ENCODE data around the gene FAAP20.

FAAP20 gene

GRCh38 chr1:2229911-2230731 lies 35.5 kb upstream of the FAAP20 start:
- DNase-seq (ENCODE audit: low read depth) = no peak

DNA sequence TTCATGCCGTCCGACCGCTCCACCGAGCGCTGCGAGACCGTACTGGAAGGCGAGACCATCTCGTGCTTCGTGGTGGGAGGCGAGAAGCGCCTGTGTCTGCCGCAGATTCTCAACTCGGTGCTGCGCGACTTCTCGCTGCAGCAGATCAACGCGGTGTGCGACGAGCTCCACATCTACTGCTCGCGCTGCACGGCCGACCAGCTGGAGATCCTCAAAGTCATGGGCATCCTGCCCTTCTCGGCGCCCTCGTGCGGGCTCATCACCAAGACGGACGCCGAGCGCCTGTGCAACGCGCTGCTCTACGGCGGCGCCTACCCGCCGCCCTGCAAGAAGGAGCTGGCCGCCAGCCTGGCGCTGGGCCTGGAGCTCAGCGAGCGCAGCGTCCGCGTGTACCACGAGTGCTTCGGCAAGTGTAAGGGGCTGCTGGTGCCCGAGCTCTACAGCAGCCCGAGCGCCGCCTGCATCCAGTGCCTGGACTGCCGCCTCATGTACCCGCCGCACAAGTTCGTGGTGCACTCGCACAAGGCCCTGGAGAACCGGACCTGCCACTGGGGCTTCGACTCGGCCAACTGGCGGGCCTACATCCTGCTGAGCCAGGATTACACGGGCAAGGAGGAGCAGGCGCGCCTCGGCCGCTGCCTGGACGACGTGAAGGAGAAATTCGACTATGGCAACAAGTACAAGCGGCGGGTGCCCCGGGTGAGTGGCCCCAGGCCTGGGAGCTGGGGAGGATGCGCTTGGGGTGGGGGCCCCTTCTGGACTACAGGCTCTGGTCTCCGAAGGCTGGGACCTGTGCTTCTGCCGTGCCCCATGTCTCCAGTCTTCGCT lies 34.7 kb upstream of the FAAP20 start:
- no peak for DNase-seq (ENCODE audit: low read depth)

DNA sequence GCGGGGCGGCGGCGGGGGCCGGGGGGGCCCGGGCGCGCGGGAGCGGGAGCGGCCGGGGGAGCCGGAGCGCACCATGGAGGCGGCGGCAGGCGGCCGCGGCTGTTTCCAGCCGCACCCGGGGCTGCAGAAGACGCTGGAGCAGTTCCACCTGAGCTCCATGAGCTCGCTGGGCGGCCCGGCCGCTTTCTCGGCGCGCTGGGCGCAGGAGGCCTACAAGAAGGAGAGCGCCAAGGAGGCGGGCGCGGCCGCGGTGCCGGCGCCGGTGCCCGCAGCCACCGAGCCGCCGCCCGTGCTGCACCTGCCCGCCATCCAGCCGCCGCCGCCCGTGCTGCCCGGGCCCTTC lies 34.1 kb upstream of the FAAP20 start:
- no peak for DNase-seq (ENCODE audit: low read depth)

- no peak for DNase-seq (ENCODE audit: low read depth)
Measured at GRCh38 chr1:2228157-2228594, 33.6 kb upstream of the FAAP20 start, which contains the start of gene SKI. Gene SKI, plus strand, starts transcription at chr1:2228319. Its CDS starts 448 bp downstream, at chr1:2228767.

DNA sequence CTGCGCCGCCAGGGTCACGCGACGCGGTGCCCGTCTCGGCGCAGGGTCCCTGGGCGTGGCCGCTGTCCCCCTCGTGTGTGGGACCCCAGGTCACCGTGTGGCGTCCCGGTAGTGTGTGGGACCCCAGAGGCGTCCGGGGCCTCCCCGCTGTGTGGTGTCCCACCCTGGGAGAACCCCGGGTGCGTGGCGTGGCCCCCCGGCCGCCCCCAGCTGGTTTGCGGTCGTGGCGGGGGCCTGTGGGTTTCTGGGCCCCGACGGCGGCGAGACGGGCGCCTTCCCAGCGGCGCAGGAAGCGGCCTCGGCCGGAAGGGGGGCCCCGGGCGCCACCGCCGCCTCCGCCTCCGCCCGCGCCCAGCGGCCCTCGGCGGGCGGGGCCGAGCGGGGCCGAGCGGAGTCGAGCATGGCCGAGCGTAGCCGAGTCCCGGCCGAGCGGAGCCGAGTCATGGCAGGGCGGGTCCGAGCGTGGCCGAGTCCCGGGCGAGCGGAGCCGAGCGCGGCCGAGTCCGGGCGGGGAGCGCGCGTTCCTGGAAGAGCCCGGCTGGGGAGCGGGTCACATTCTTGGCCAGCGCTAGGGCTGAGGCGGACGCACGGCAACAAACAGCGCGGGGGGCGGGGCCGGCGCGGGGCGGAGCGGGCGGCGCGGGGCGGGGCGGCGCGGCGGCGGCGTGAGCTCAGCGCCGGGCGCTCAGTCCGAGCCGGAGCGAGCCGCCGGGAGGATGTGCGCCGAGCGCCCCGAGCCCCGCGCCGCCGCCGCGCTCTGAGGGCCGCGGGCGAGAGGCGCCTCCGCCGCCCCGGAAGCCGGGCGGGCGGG lies 33.0 kb upstream of the FAAP20 start:
- peak; percentile 96 for DNase-seq (ENCODE audit: low read depth)

DNA sequence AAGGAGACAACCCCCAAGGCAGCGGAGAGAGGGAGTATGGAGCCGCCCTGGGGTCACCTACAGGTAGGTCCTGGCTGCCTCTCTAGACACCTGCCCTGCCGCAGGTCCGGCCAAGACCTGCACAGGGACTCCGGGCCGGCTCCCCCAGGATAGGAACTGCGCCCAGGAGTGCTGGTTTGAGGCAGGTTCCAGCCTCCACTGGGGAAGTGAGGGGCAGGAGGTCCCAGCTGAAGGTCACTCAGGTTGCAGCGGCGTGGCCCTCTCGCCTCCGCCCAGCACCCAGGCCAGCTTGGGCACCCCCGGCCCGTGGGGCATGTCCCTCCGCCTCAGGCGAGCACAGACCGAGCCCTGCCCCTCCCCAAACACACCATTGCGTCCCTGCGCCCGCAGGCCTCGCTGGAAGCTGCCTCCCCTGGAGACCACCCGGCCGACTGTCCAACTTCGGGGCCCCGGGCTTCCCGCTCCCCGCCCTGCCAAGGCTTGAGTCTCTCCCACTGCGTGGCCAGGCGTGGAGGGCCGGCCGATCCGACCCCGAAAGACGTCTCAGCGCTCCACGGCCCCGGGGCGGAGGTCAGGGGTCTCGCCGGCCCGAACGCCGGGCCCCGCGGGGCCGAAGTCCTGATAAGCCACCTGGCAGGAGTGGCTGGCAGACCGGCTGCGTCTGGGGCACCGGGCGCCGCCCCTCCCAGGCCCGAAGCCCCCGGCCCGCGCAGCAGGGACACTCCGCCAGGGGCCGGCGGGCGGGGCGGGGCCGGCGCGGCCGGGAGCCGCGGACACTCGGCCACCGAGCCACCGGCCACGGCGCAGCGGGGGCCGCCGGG lies 32.2 kb upstream of the FAAP20 start:
- no peak for DNase-seq (ENCODE audit: low read depth)

GRCh38 chr1:2224631-2225428 lies 30.3 kb upstream of the FAAP20 start:
- DNase-seq (ENCODE audit: low read depth) = no peak

DNA sequence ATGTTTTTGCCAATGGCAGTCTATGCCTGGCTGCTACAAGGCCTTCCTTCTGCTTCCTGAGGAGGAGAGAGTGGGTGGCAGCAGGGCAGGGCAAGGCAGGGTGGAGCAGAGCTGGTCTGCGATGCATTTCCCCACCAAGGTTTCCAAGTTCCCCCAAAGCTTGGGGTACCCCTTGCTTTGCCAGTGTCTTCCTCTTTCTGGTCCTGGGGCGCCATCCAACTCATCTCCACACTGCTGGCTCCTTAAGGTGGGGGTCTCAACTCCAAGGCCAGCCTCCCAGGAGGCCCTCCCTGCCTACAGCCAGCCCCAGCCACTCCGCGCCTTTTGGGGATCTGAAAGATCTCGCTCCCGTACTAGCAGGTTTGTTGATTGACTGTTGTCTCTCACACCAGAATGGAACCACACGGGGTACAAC lies 29.6 kb upstream of the FAAP20 start:
- DNase-seq (ENCODE audit: low read depth) = no peak

GRCh38 chr1:2221271-2221670 lies 26.7 kb upstream of the FAAP20 start:
- no peak for DNase-seq (ENCODE audit: low read depth)

DNA sequence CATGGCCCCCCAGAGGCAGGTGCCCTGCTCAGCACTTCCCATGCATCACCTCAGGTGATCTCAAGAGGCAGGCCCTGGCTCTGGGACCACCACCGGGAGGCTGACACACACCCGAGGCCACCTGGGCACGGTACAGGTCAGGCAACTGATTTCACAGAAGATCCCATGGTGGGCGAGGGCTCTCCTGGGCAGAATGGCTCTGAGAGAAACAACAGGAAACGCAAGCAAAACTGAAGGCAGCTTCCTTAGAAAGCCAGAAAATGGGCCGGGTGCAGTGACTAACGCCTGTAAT lies 22.1 kb upstream of the FAAP20 start:
- no peak for DNase-seq (ENCODE audit: low read depth)

DNA sequence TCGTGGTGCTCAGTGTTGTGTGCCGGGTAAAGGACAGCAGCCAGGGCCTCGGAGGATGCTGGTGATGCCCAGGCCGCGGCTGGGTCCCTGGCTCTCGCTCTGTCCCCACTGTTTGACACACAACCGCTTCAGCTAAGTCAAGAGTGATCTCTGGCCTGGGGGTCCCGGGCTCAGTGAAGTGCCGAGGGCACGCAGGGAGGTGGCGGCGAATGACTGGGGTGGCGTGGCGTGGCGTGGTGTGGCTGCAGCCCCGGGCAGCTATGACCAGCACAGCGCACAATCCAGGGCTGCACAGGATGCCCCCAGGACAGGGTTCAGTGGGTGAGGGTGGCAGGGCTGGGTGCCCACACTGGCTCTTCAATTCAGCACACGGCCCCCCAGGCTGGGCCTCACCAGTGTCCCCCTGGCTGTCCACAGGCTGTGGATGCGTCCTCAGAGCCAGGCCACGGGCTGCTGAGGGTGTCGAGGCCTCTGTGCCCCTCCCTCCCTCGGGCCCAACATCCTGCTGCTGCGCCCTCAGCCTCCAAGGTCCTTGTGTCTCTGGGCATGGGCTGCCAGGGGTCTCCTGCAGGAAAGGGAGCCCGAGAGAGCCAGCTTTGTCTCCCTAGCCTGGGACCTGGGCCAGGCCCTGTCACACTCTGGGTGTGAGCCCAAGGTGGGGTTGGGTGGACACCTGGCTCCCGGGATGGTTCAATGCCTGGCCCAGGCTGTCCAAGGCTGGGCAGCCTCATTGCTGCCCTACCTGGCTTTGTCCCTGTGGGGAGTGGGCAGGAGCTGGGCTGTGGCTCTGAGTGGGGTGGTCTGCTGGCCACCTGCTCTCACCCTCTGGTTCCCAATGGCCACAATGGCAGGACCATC lies 21.6 kb upstream of the FAAP20 start:
- DNase-seq (ENCODE audit: low read depth) = no peak

- DNase-seq (ENCODE audit: low read depth) = no peak
Measured at GRCh38 chr1:2215329-2215728, 20.8 kb upstream of the FAAP20 start.

GRCh38 chr1:2214541-2215241 lies 20.1 kb upstream of the FAAP20 start:
- DNase-seq (ENCODE audit: low read depth) = no peak

GRCh38 chr1:2213576-2214505 lies 19.3 kb upstream of the FAAP20 start:
- no peak for DNase-seq (ENCODE audit: low read depth)

DNA sequence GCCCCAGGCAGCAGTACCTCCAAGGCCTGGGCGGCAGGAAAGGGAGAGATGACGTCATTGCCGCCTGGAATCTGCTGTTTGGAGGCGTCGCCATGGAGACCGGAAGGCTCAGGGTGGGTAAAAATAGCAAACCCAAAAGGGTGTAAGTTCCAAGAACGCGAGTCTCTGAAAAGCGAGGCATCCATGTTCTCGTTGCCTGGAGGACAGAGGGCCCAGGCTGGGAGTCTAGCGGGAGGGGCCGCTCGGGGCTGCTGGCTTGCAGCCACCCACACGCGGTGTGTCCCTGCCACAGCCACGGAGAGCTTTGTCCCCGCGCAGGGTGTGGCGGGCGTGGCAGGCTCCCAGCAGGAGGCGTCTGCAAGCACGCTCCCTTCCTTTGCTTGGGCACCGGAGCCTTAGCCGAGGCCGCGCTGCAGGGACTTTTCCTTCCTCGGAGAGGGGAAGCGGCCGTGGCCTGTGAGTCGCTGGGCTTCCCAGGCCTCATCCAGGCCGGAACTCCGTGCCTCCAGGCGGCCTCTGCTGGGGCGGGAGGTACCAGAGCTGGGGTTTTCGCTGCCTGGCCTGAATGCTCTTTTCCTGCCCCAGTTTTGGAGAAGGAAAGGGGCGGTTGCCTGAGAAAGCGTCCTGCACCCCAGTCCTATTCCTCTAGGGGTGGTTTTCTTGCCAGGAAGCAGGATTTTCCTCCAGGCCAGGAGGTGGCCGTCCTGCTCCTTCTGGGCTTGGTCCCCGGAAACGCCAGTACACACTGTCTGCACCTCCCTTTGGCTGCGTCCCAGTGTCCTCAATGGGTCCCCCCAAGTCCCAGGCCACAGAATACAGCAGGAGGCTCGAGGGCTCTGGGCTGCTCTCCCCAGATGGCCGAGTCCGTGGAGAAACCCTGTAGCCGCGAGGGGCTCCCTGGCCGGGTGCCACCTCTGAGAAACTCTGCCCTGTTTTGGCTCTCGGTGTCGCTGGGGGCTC lies 18.2 kb upstream of the FAAP20 start:
- DNase-seq (ENCODE audit: low read depth) = no peak

- no peak for DNase-seq (ENCODE audit: low read depth)
Measured at GRCh38 chr1:2212274-2212531, 17.6 kb upstream of the FAAP20 start.

DNA sequence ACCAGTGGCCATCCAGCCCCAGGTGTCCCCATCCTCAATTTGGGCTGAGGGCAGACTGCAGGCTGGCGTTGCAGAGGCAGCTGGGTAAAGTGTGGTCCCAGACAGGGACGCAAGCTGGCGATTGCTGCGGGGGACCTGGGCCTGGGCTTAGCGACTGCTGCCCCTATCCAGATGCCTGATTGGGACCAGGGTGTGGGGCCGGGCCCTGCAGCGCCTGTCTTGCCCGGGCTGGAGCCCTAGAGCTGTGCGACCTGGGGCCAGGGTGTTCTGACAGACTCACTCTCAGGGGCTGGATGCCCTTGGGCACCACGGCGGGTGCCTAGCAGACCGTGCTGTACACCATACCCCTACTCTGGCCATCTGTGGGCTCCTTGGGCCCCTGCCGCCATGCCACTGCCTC lies 16.2 kb upstream of the FAAP20 start:
- no peak for DNase-seq (ENCODE audit: low read depth)
